ENCODE results near the gene CPVL. TPM values are rescaled to one million over a fixed set of nuclear protein-coding genes. Genes with fewer than 3 reads are reported as not detected.

Gene CPVL
- total and polyA plus RNA-seq, 3 experiments from 2014 or later: 1.0 to 1.3 TPM; not detected in 1

- no peak for DNase-seq
- H3K4me3 ChIP-seq (ENCODE audit: low read length): no peak overlapping the region
- ChIA-PET POLR2A (no interaction called here), CTCF (interaction anchor here (0.7 to 1.3 kb wide), 5 partner anchors 10 to 302 kb away, joined by 3 to 6 read pairs (median 4); no protein-coding TSS in a partner anchor)
- no peaks in the 10 kb centered on the region for H3K9me3 ChIP-seq (ENCODE audit: low read length)
- no peak overlapping the region for H3K27ac Mint-ChIP-seq
- no peaks in the 10 kb centered on the region for H3K36me3 ChIP-seq (ENCODE audit: insufficient read depth, low read length)
- H3K4me1 ChIP-seq (ENCODE audit: insufficient read depth, low read length): no peaks in the 10 kb centered on the region
- no peaks in the 10 kb centered on the region for H3K9me3 Mint-ChIP-seq
- H3K4me1 Mint-ChIP-seq: peaks cover 3 to 7% (median 5%) of the 10 kb centered on the region in 3 donors
- no peak overlapping the region for H3K4me3 Mint-ChIP-seq
- H3K36me3 Mint-ChIP-seq: no peaks in the 10 kb centered on the region
- H3K27ac ChIP-seq (ENCODE audit: low read depth, low read length): no peak overlapping the region
- no peaks in the 10 kb centered on the region for H3K27me3 ChIP-seq (ENCODE audit: insufficient read depth, low read length, poor library complexity, severe bottlenecking)
- peaks cover 4 to 9% of the 10 kb centered on the region in 2 donors for H3K27me3 Mint-ChIP-seq
Observed at GRCh38 chr7:29106669-29106988, 39.7 kb downstream of the CPVL start.

GRCh38 chr7:29105752-29106668 lies 40.3 kb downstream of the CPVL start:
- Mint-ChIP-seq H3K4me3 (no peak overlapping the region), H3K36me3 (no peaks in the 10 kb centered on the region), H3K27me3 (peaks cover 1 to 9% of the 10 kb centered on the region in 2 donors), H3K9me3 (no peaks in the 10 kb centered on the region), H3K27ac (no peak overlapping the region), H3K4me1 (peaks cover 3 to 7% (median 5%) of the 10 kb centered on the region in 3 donors)
- Histone ChIP-seq H3K4me1 (ENCODE audit: insufficient read depth, low read length) (no peaks in the 10 kb centered on the region), H3K27ac (ENCODE audit: low read depth, low read length) (no peak overlapping the region), H3K4me3 (ENCODE audit: low read length) (no peak overlapping the region), H3K27me3 (ENCODE audit: insufficient read depth, low read length, poor library complexity, severe bottlenecking) (no peaks in the 10 kb centered on the region), H3K36me3 (ENCODE audit: insufficient read depth, low read length) (no peaks in the 10 kb centered on the region), H3K9me3 (ENCODE audit: low read length) (no peaks in the 10 kb centered on the region)
- POLR2A ChIA-PET: no interaction called here
- CTCF ChIA-PET: interaction anchor here (0.7 to 1.3 kb wide), 5 partner anchors 10 to 303 kb away, joined by 3 to 6 read pairs (median 4); no protein-coding TSS in a partner anchor
- DNase-seq: peak in 1 of 5 donors; percentile 10

GRCh38 chr7:29105191-29105590 lies 41.1 kb downstream of the CPVL start:
- CTCF ChIA-PET: no interaction called here
- H3K4me3 Mint-ChIP-seq: no peak overlapping the region
- POLR2A ChIA-PET: no interaction called here

DNA sequence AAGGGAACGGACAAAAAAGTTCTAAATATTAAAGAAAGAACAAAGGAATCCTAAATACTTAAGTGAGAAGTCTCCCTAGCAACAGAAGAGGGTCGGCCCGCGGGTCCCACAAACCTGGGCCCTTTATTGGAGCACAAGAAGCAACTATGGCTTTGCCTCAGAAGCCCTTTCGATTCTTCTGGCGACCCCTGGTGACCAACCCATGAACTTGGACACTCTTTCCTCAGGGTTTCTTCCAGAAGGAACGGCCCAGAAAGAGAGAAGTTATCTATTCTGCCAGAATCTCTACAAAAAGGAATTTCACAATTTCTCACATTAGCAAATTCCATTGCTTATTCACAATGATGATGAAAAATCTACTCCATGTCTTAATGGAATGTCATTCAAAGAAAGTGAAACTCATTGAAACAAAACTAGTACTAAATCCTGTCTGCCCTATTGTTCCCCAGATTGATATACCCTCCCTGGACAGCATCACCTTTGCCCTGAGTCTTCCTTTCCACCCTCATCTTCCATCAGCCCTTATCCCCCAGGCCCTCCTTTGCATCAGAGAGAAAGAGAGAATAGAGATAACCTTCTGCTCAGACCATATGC lies 43.7 kb downstream of the CPVL start:
- no peaks in the 10 kb centered on the region for H3K9me3 Mint-ChIP-seq
- H3K27ac Mint-ChIP-seq: no peak overlapping the region
- peak overlapping the region in 1 of 7 donors; percentile 2 for H3K4me3 Mint-ChIP-seq
- Histone ChIP-seq H3K9me3 (ENCODE audit: low read length) (no peaks in the 10 kb centered on the region), H3K4me1 (ENCODE audit: insufficient read depth, low read length) (no peaks in the 10 kb centered on the region), H3K4me3 (ENCODE audit: low read length) (no peak overlapping the region), H3K27me3 (ENCODE audit: insufficient read depth, low read length, poor library complexity, severe bottlenecking) (no peaks in the 10 kb centered on the region), H3K27ac (ENCODE audit: low read depth, low read length) (no peak overlapping the region), H3K36me3 (ENCODE audit: insufficient read depth, low read length) (no peaks in the 10 kb centered on the region)
- DNase-seq: peak in 1 of 5 donors; percentile 23
- no peaks in the 10 kb centered on the region for H3K36me3 Mint-ChIP-seq
- CTCF ChIA-PET: interaction anchor here (1.0 kb wide), 1 partner anchor 176 kb away, joined by 3 read pairs; no protein-coding TSS in a partner anchor
- H3K4me1 Mint-ChIP-seq: peaks cover 3 to 7% (median 5%) of the 10 kb centered on the region in 3 donors
- POLR2A ChIA-PET: no interaction called here
- no peaks in the 10 kb centered on the region for H3K27me3 Mint-ChIP-seq

More at GRCh38 chr7:29105191-29105590, 41.1 kb downstream of the CPVL start:
- H3K27me3 ChIP-seq (ENCODE audit: insufficient read depth, low read length, poor library complexity, severe bottlenecking): no peaks in the 10 kb centered on the region
- H3K4me3 ChIP-seq (ENCODE audit: low read length): no peak overlapping the region
- no peak overlapping the region for H3K27ac ChIP-seq (ENCODE audit: low read depth, low read length)
- DNase-seq: no peak
- Mint-ChIP-seq H3K4me1 (peaks cover 3 to 7% (median 5%) of the 10 kb centered on the region in 3 donors), H3K9me3 (no peaks in the 10 kb centered on the region), H3K36me3 (no peaks in the 10 kb centered on the region), H3K27ac (no peak overlapping the region), H3K27me3 (peaks cover 1 to 4% of the 10 kb centered on the region in 2 donors)
- H3K9me3 ChIP-seq (ENCODE audit: low read length): no peaks in the 10 kb centered on the region
- H3K4me1 ChIP-seq (ENCODE audit: insufficient read depth, low read length): no peaks in the 10 kb centered on the region
- H3K36me3 ChIP-seq (ENCODE audit: insufficient read depth, low read length): no peaks in the 10 kb centered on the region

GRCh38 chr7:29100924-29101323 lies 45.4 kb downstream of the CPVL start:
- no peak for DNase-seq
- Histone ChIP-seq H3K4me3 (ENCODE audit: low read length) (no peak overlapping the region), H3K36me3 (ENCODE audit: insufficient read depth, low read length) (no peaks in the 10 kb centered on the region), H3K9me3 (ENCODE audit: low read length) (no peaks in the 10 kb centered on the region), H3K27me3 (ENCODE audit: insufficient read depth, low read length, poor library complexity, severe bottlenecking) (no peaks in the 10 kb centered on the region), H3K27ac (ENCODE audit: low read depth, low read length) (no peak overlapping the region), H3K4me1 (ENCODE audit: insufficient read depth, low read length) (no peaks in the 10 kb centered on the region)
- Mint-ChIP-seq H3K9me3 (no peaks in the 10 kb centered on the region), H3K4me3 (no peak overlapping the region), H3K4me1 (peaks cover 3 to 7% (median 5%) of the 10 kb centered on the region in 3 donors), H3K36me3 (no peaks in the 10 kb centered on the region), H3K27ac (no peak overlapping the region), H3K27me3 (peaks cover 0 to 2% of the 10 kb centered on the region in 2 donors)
- CTCF ChIA-PET: no interaction called here
- POLR2A ChIA-PET: no interaction called here

DNA sequence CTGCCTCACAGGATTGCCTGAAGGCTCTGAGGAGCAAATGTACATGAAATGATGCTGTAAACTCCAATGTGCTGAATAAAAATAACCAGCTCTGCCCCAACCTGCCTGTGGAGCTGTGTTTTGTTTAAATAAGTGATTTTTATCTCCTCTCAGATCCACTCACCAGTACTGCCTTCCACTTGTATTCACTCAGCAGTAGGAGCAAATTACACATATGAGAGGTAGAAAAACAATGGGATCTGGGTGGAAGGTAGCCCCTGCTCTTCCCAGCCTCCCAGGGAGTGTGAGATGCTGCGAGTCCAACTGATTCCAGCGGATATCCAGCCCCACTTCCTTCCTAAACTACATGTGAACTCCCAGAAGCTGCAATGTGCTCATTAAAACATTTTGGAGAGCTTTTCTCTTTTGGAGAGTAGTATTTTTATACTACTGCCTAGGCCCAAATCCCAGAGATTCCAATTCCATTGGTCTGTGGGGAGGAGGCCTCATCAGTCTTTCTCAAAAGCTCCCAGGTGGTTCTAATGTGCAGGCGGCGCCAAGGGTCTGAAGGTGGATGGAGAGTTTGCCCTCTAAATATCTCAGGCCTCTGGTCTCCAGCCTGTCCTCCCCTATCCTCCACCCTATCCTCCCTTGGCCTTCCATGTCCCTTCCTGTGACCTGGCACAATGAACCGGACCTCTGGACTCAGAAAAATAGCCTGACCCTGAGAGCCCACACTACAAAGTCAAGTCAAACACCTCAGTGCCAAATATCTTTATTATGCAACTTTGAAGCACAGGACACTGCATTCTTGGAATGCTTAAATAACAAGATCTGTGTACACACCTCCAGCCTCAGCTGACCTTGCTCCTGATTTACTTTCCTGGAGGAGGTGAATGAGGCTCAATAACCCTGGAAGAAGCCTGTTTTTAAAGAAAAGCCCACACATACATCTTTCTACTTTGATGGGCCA lies 46.2 kb downstream of the CPVL start:
- Histone ChIP-seq H3K27ac (ENCODE audit: low read depth, low read length) (no peak overlapping the region), H3K9me3 (ENCODE audit: low read length) (no peaks in the 10 kb centered on the region), H3K36me3 (ENCODE audit: insufficient read depth, low read length) (no peaks in the 10 kb centered on the region), H3K4me3 (ENCODE audit: low read length) (no peak overlapping the region), H3K4me1 (ENCODE audit: insufficient read depth, low read length) (no peaks in the 10 kb centered on the region), H3K27me3 (ENCODE audit: insufficient read depth, low read length, poor library complexity, severe bottlenecking) (no peaks in the 10 kb centered on the region)
- Mint-ChIP-seq H3K27me3 (peaks cover 0 to 2% of the 10 kb centered on the region in 2 donors), H3K4me3 (no peak overlapping the region), H3K4me1 (peaks cover 3 to 7% (median 5%) of the 10 kb centered on the region in 3 donors), H3K9me3 (no peaks in the 10 kb centered on the region), H3K36me3 (no peaks in the 10 kb centered on the region), H3K27ac (no peak overlapping the region)
- DNase-seq: no peak
- ChIA-PET POLR2A (no interaction called here), CTCF (interaction anchor here (0.6 kb wide), 1 partner anchor 13 kb away, joined by 3 read pairs; no protein-coding TSS in a partner anchor)

- Histone ChIP-seq H3K4me3 (ENCODE audit: low read length) (no peak overlapping the region), H3K36me3 (ENCODE audit: insufficient read depth, low read length) (no peaks in the 10 kb centered on the region), H3K4me1 (ENCODE audit: insufficient read depth, low read length) (no peaks in the 10 kb centered on the region), H3K27ac (ENCODE audit: low read depth, low read length) (no peak overlapping the region), H3K27me3 (ENCODE audit: insufficient read depth, low read length, poor library complexity, severe bottlenecking) (no peaks in the 10 kb centered on the region), H3K9me3 (ENCODE audit: low read length) (no peaks in the 10 kb centered on the region)
- ChIA-PET CTCF (interaction anchor here (1.6 kb wide), 1 partner anchor 10 kb away, joined by 6 read pairs; no protein-coding TSS in a partner anchor), POLR2A (no interaction called here)
- H3K4me1 Mint-ChIP-seq: peaks cover 3 to 5% (median 4%) of the 10 kb centered on the region in 3 donors
- no peak for DNase-seq
- H3K4me3 Mint-ChIP-seq: no peak overlapping the region
- no peaks in the 10 kb centered on the region for H3K36me3 Mint-ChIP-seq
- peaks cover 12 to 16% of the 10 kb centered on the region in 2 donors for H3K27me3 Mint-ChIP-seq
- no peak overlapping the region for H3K27ac Mint-ChIP-seq
- no peaks in the 10 kb centered on the region for H3K9me3 Mint-ChIP-seq
Observed at GRCh38 chr7:29096446-29096730, 49.9 kb downstream of the CPVL start.

Data from CD8-positive, alpha-beta memory T cell (primary cell).